ENCODE measurements around the gene RLN3.
"Not testable (repeated sequence)": the region's sequence is repeated elsewhere in the genome, so short reads cannot be mapped to it uniquely, and the experiment has no call there.

The RLN3 gene

GRCh38 chr19:13995017-13995728 lies 32.8 kb upstream of the RLN3 start:
- DNase-seq (ENCODE audit: low spot score) = no peak

DNA sequence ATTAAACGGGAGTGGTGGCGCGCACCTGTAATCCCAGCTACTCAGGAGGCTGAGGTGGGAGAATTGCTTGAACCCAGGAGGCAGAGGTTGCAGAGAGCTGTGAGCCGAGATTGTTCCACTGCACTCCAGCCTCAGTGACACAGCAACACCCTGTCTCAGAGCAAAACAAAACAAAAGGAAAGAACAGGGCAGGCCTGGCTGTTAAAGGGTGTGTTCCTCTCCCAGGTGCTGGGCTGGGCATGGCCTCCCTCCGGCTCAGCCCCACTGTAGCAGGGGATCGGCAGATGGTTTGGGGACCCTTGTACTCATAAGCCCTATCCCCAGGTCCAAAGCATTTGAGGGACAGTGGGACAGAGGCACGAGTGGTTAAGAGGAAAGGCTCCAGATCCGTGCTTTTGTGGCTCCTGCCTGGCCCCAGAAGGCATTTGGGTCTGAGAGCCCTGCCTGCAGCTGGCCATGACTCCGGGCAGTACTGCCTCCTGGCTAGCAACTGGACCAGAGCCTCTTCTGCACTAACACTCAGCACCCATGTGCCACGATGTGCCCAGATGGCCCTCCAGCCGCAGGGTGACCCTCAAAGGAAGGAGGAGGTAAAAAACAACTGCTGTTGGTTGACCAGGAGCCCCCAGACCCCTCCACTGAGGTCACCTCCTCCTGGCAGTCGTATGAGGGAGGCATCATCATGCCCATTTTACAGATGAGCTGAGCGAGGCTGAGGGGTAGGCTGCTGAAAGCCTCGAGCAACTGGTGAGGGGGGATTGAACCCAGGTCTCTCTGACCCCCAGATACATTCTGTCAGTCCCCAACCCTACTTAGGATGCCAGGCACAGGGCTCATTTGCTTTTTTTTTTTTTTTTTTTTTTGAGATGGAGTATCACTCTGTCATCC lies 31.8 kb upstream of the RLN3 start:
- no peak for DNase-seq (ENCODE audit: low spot score)

- DNase-seq (ENCODE audit: low spot score) = no peak
These were observed 30.9 kb upstream of the RLN3 start for GRCh38 chr19:13996928-13997630.

- DNase-seq (ENCODE audit: low spot score) = no peak
These were observed 30.4 kb upstream of the RLN3 start for GRCh38 chr19:13997631-13997962.

- DNase-seq (ENCODE audit: low spot score) = no peak
These were observed 29.5 kb upstream of the RLN3 start for GRCh38 chr19:13998426-13998825.

DNA sequence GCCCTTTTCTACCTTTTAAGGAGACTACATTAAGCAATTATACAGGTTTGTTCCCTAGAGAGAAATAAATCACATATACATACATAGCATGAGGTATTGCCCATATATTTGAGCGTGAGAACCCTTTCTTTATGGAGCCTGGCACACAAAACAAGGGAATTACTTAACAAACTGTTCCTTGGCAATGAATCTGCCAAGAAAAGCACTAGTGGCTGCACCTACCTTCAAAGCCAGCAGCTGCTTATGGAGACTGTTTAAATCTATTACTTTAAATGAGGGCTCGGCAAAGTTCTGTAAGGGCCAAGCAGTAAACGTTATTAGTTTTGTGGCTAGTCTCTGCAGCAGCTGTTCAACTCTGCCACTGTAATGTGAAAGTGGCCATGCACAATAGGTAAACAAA lies 28.9 kb upstream of the RLN3 start:
- DNase-seq (ENCODE audit: low spot score) = no peak

- DNase-seq (ENCODE audit: low spot score) = no peak
These were observed 27.1 kb upstream of the RLN3 start for GRCh38 chr19:14000691-14001375.

GRCh38 chr19:14002571-14003250 lies 25.2 kb upstream of the RLN3 start:
- DNase-seq (ENCODE audit: low spot score) = no peak

GRCh38 chr19:14003251-14004055 lies 24.5 kb upstream of the RLN3 start:
- DNase-seq (ENCODE audit: low spot score) = no peak

GRCh38 chr19:14004619-14005348 lies 23.2 kb upstream of the RLN3 start:
- DNase-seq (ENCODE audit: low spot score) = peak; percentile 77

DNA sequence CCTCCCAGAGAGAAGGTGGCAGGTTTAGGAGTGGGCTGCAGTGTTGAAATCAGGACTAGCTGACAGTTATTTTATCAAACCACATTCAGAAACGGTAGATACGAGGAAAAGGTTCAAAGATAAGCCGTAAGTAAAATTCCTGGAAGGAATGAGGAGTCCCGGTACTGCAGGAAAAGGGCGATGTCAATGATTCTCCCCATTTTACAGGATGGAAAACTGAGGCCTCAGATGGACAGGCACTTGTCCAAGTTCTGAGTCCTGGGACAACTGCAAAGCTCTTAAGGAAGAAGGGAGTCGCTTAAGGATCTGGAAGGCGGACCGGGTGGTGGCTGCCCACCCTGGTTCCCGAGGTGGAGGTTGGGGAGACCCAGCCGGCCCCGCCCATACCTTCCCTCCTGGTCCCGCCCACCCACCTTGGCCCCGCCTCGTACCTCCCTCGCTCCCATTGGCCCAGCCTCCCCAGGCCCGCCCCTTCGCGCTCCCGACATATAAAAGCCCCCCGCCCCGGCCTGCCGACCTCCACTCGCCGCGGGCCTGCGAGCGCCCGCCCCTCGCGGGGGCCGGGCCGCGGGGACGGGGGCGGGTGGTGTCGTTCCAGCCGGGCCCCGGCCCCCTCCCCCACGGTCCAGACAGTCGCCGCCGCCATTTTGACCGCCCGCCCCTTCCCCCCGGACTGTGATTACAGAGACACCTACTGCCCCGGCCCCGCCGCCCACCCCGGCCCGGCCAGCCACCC lies 22.4 kb upstream of the RLN3 start:
- DNase-seq (ENCODE audit: low spot score) = peak; percentile 70

DNA sequence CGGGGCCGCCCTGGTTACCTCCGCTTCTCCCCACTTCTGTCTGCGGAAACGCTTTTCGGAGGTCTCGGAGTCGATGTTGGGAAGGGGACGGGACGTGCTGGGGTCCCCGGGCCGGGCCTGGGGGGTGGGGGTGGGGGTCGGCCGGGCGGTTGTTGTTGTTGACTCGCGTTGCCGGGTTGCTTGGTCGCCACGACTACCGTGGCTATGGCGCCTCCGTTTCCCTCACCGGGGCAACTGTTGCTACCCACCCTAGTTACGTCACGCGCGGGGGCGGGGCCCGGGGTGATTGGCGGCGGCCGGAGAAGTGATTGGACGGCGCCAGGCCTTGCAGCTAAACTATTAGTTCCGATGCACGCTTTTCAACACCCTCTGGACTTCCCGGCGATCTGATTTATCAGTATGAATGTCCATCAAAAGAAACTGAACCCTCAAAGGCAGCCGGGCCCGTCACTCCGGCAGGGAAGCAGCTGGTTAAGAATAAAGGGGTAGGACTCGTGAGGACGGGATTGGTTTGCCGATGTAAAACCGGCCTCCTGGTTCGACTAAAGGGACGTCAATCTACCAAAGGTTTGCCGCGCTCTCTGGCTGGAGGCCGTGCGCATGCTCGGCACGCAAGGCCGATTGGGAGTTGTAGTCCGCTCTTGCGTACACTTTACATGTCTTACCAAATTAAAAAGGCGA lies 21.7 kb upstream of the RLN3 start, which contains the start of gene RFX1:
RFX1 (minus strand) TSS at position 236 of the 681 bp plus-strand sequence. CDS start 12,477 bp downstream, outside the sequence.
- peak; percentile 100 for DNase-seq (ENCODE audit: low spot score)

DNA sequence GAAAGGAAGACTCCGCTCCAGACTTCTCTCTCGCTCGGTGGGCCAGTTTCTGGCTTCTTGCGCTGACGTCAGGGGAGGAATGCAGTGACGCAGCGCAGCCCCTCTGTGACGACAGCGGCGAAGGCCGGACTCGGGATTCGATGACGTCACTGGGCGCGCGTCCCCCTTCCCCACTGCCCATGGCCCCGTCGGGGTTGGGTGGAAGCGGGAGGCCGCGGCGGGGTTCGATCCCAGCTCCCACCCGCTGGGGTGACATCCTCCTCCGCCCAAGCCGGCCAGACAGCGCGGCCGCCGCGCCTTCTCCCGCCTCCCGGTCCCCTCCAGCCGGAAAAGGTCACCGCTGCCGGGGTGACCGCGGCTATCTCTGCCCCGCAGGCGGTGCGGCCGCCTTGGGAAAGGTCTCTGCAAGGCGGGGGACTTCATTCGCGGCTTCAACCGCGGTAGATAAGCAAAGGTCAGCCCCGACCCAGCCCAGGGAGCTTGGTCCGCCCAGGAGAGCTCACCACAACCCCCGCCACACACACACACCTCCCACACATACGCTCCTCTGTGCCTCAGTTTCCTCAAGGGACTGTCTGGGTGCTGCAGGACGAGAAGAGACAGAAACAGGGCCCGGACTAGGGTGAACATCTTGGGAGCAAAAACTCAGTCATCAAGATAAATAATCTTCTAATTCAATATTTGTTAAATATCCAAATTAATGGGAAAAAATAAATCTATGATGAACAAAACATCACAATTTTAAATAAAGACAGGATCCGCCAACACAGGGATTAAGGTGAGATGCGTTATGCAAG lies 21.0 kb upstream of the RLN3 start:
- no peak for DNase-seq (ENCODE audit: low spot score)

DNA sequence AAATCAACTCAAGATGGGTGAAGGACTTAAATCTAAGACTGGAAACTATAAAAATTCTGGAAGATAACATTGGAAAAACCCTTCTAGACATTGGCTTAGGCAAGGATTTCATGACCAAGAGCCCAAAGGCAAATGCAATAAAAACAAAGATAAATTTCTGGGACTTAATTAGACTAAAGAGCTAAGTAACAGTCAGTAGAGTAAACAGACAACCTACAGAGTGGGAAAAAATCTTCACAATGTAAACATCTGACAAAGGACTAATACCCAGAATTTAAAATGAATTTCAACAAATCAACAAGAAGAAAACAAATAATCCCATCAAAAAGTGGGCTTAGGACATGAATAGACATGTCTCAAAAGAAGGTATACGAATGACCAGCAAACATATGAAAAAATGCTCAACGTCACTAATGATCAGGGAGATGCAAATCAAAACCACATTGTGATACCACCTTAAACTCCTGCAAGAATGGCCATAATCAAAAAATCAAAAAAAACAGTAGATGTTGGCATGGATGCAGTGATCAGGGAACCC lies 15.5 kb upstream of the RLN3 start:
- no peak for DNase-seq (ENCODE audit: low spot score)

DNA sequence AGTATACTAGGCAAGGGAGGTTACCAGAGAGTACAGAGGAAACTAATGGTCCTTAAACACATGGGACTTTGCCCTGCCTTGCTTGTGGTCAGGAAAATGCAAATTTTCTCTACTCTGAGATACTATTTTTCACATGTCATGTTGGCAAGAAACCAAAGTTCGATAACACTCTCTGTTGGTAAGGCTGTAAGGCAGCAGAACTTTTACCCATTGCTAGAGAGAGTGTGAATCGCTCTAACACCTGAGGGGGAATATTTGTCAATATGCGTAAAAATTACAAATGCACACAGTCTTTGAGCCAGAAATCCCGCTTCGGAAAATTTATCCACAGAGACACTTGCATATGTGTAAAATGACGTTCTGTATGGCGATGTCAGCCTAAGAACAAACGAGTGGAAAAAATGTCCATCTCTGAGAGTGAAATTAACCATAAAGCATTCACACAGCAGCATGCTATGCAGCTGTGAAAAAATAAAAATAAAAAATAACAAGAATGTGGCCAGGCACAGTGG lies 12.4 kb upstream of the RLN3 start:
- no peak for DNase-seq (ENCODE audit: low spot score)

DNA sequence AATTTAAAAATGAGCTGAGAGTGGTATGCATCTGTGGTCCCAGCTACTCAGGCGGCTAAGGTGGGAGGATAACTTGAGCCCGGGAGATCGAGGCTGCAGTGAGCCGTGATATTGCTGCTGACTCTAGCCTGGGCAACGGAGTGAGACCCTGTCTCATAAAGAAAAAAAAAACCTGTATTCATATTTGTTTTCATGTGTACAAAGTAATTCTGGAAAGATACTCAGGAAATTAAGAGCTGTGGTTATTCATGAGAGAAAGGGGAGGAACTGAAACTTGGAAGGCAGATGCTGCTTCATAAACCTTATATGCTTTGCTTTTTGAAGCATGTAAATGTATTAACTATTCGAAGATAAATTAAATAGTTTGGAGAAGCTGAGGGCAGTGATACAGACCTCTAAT lies 8.8 kb upstream of the RLN3 start:
- no peak for DNase-seq (ENCODE audit: low spot score)

DNA sequence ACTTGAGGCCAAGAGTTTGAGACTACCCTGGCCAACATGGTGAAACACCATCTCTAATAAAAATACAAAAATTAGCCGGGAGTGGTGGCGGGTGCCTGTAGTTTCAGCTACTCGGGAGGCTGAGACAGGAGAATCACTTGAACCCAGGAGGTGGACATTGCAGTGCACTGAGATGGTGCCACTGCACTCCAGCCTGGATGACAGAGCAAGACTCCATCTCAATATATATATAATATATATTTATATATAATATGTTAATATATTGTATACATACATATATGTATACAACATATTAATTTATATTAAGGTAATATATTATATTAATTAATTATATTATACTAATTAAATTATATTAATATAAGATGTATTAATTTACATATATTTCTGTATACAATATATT lies 8.2 kb upstream of the RLN3 start:
- not testable (repeated sequence) for DNase-seq (ENCODE audit: low spot score)

Data from globus pallidus (tissue), 1 donor.